ENCODE measurements around the gene DOCK3.
"Not testable (repeated sequence)": the region's sequence is repeated elsewhere in the genome, so short reads cannot be mapped to it uniquely, and the experiment has no call there.

The DOCK3 gene

GRCh38 chr3:51386852-51387229 is 712.1 kb downstream of the DOCK3 start:
- Mint-ChIP-seq H3K4me1 (peaks cover 61% of the 10 kb centered on the region), H3K9me3 (no peaks in the 10 kb centered on the region), H3K27ac (peak overlapping the region; percentile 99), H3K36me3 (ENCODE audit: low read depth) (peaks cover 37% of the 10 kb centered on the region), H3K4me3 (peak overlapping the region; percentile 98), H3K27me3 (no peaks in the 10 kb centered on the region)
- DNase-seq (no peak), ATAC-seq (no peak)

GRCh38 chr3:51387281-51387680 is 712.6 kb downstream of the DOCK3 start:
- not testable (repeated sequence) for H3K27me3 Mint-ChIP-seq, ATAC-seq, DNase-seq, H3K9me3 Mint-ChIP-seq
- H3K27ac Mint-ChIP-seq: peak overlapping the region; percentile 99
- H3K36me3 Mint-ChIP-seq (ENCODE audit: low read depth): peaks cover 37% of the 10 kb centered on the region
- H3K4me3 Mint-ChIP-seq: peak overlapping the region; percentile 98
- H3K4me1 Mint-ChIP-seq: peaks cover 63% of the 10 kb centered on the region

- Mint-ChIP-seq H3K27ac (no peak overlapping the region), H3K9me3 (no peaks in the 10 kb centered on the region), H3K27me3 (no peaks in the 10 kb centered on the region), H3K4me3 (peak overlapping the region; percentile 98), H3K36me3 (ENCODE audit: low read depth) (peaks cover 47% of the 10 kb centered on the region), H3K4me1 (peaks cover 69% of the 10 kb centered on the region)
- ATAC-seq: no peak
- no peak for DNase-seq
Observed at GRCh38 chr3:51388286-51389029, 713.7 kb downstream of the DOCK3 start.

GRCh38 chr3:51389423-51390183 is 714.9 kb downstream of the DOCK3 start:
- ATAC-seq (no peak), DNase-seq (peak; percentile 57)
- H3K27me3 Mint-ChIP-seq: no peaks in the 10 kb centered on the region
- H3K9me3 Mint-ChIP-seq: no peaks in the 10 kb centered on the region
- peaks cover 74% of the 10 kb centered on the region for H3K4me1 Mint-ChIP-seq
- peak overlapping the region; percentile 35 for H3K27ac Mint-ChIP-seq
- peaks cover 57% of the 10 kb centered on the region for H3K36me3 Mint-ChIP-seq (ENCODE audit: low read depth)
- peak overlapping the region; percentile 32 for H3K4me3 Mint-ChIP-seq

- ATAC-seq (no peak), DNase-seq (no peak)
- H3K36me3 Mint-ChIP-seq (ENCODE audit: low read depth): peaks cover 63% of the 10 kb centered on the region
- H3K27me3 Mint-ChIP-seq: no peaks in the 10 kb centered on the region
- H3K4me3 Mint-ChIP-seq: peak overlapping the region; percentile 69
- H3K27ac Mint-ChIP-seq: peak overlapping the region; percentile 67
- no peaks in the 10 kb centered on the region for H3K9me3 Mint-ChIP-seq
- H3K4me1 Mint-ChIP-seq: peaks cover 81% of the 10 kb centered on the region
Observed at GRCh38 chr3:51390246-51391074, 715.7 kb downstream of the DOCK3 start.

GRCh38 chr3:51391075-51391565 is 716.4 kb downstream of the DOCK3 start, which contains the start of gene RBM15B:
Gene RBM15B, plus strand, starts transcription at chr3:51391285. Its CDS starts 115 bp downstream, at chr3:51391400.
- H3K4me3 Mint-ChIP-seq: peak within 1 kb of the TSS; percentile 79
- ATAC-seq: peak; percentile 97
- peak within 1 kb of the TSS; percentile 86 for H3K27ac Mint-ChIP-seq
- H3K27me3 Mint-ChIP-seq: no peaks in the 10 kb centered on the region
- H3K36me3 Mint-ChIP-seq (ENCODE audit: low read depth): peaks cover 59% of the 10 kb centered on the region
- peak; percentile 98 for DNase-seq
- peaks cover 77% of the 10 kb centered on the region for H3K4me1 Mint-ChIP-seq
- H3K9me3 Mint-ChIP-seq: no peaks in the 10 kb centered on the region

GRCh38 chr3:51391566-51392354 is 717.0 kb downstream of the DOCK3 start:
- Mint-ChIP-seq H3K27ac (peak overlapping the region; percentile 86), H3K36me3 (ENCODE audit: low read depth) (peaks cover 59% of the 10 kb centered on the region), H3K27me3 (no peaks in the 10 kb centered on the region), H3K4me1 (peaks cover 77% of the 10 kb centered on the region), H3K4me3 (peak overlapping the region; percentile 79), H3K9me3 (no peaks in the 10 kb centered on the region)
- DNase-seq (peak; percentile 36), ATAC-seq (peak; percentile 4)

- peak overlapping the region; percentile 79 for H3K4me3 Mint-ChIP-seq
- no peaks in the 10 kb centered on the region for H3K27me3 Mint-ChIP-seq
- H3K9me3 Mint-ChIP-seq: no peaks in the 10 kb centered on the region
- no peak for ATAC-seq
- H3K4me1 Mint-ChIP-seq: peaks cover 71% of the 10 kb centered on the region
- H3K27ac Mint-ChIP-seq: peak overlapping the region; percentile 73
- no peak for DNase-seq
- H3K36me3 Mint-ChIP-seq (ENCODE audit: low read depth): peaks cover 58% of the 10 kb centered on the region
Observed at GRCh38 chr3:51392355-51393133, 717.8 kb downstream of the DOCK3 start.

GRCh38 chr3:51393134-51393495 is 718.4 kb downstream of the DOCK3 start:
- H3K36me3 Mint-ChIP-seq (ENCODE audit: low read depth): peaks cover 53% of the 10 kb centered on the region
- DNase-seq (no peak), ATAC-seq (no peak)
- peaks cover 65% of the 10 kb centered on the region for H3K4me1 Mint-ChIP-seq
- H3K27ac Mint-ChIP-seq: peak overlapping the region; percentile 73
- no peaks in the 10 kb centered on the region for H3K9me3 Mint-ChIP-seq
- H3K4me3 Mint-ChIP-seq: peak overlapping the region; percentile 79
- H3K27me3 Mint-ChIP-seq: no peaks in the 10 kb centered on the region

- Mint-ChIP-seq H3K27me3 (no peaks in the 10 kb centered on the region), H3K36me3 (ENCODE audit: low read depth) (peaks cover 49% of the 10 kb centered on the region), H3K27ac (no peak overlapping the region), H3K4me3 (peak overlapping the region; percentile 79), H3K9me3 (no peaks in the 10 kb centered on the region), H3K4me1 (peaks cover 61% of the 10 kb centered on the region)
- no peak for DNase-seq
- no peak for ATAC-seq
Observed at GRCh38 chr3:51393564-51393963, 718.8 kb downstream of the DOCK3 start.

GRCh38 chr3:51394541-51394940 is 719.8 kb downstream of the DOCK3 start:
- peak overlapping the region; percentile 68 for H3K27ac Mint-ChIP-seq
- DNase-seq: no peak
- H3K36me3 Mint-ChIP-seq (ENCODE audit: low read depth): peaks cover 42% of the 10 kb centered on the region

GRCh38 chr3:51395493-51396213 is 720.9 kb downstream of the DOCK3 start:
- peaks cover 47% of the 10 kb centered on the region for H3K36me3 Mint-ChIP-seq (ENCODE audit: low read depth)
- H3K27me3 Mint-ChIP-seq: no peaks in the 10 kb centered on the region
- ATAC-seq: no peak
- peaks cover 45% of the 10 kb centered on the region for H3K4me1 Mint-ChIP-seq
- no peak for DNase-seq
- H3K27ac Mint-ChIP-seq: peak overlapping the region; percentile 52
- no peaks in the 10 kb centered on the region for H3K9me3 Mint-ChIP-seq
- no peak overlapping the region for H3K4me3 Mint-ChIP-seq

More at GRCh38 chr3:51394541-51394940, 719.8 kb downstream of the DOCK3 start:
- H3K27me3 Mint-ChIP-seq: no peaks in the 10 kb centered on the region
- no peaks in the 10 kb centered on the region for H3K9me3 Mint-ChIP-seq
- peaks cover 54% of the 10 kb centered on the region for H3K4me1 Mint-ChIP-seq
- no peak for ATAC-seq
- H3K4me3 Mint-ChIP-seq: peak overlapping the region; percentile 79

Data from activated naive CD8-positive, alpha-beta T cell treated with anti-CD3 and anti-CD28 coated beads, Interleukin-2, amount 50 U/mL, for 24 hours (primary cell).